ENCODE results near the gene GNAL. TPM values are rescaled to one million over a fixed set of nuclear protein-coding genes. Genes with fewer than 3 reads are reported as not detected.

Gene GNAL
- total and polyA plus RNA-seq, 5 donors, result 3.5 to 9.4 (median 7.8) TPM

GRCh38 chr18:11721720-11722119 lies 32.7 kb downstream of the GNAL start:
- DNase-seq (no peak), ATAC-seq (no peak)
- no peak overlapping the region for H3K4me3 ChIP-seq (ENCODE audit: low read length)
- no peaks in the 10 kb centered on the region for H3K4me1 ChIP-seq (ENCODE audit: control insufficient read depth, insufficient read depth, low read length)
- WGBS, result 86% methylated on average over 3 of the region's 3 CpGs
- H3K9me3 ChIP-seq (ENCODE audit: control insufficient read depth, low read length), result no peaks in the 10 kb centered on the region
- no peaks in the 10 kb centered on the region for H3K27me3 ChIP-seq (ENCODE audit: control insufficient read depth, insufficient read depth)
- no peak overlapping the region for H3K27ac ChIP-seq (ENCODE audit: low read length)
- intact Hi-C loops (cut with DNase I), result loop anchor here in 2 of 4 donors (10.0 kb wide), 1 partner anchor 67 kb away; no protein-coding TSS in a partner anchor

- no peak overlapping the region for H3K27ac ChIP-seq (ENCODE audit: low read length)
- no peak for DNase-seq
- intact Hi-C loops (cut with DNase I), result loop anchor here in 2 of 4 donors (10.0 kb wide), 1 partner anchor 70 kb away; no protein-coding TSS in a partner anchor
- H3K9me3 ChIP-seq (ENCODE audit: control insufficient read depth, low read length), result no peaks in the 10 kb centered on the region
- 89% methylated on average over 5 of the region's 5 CpGs for WGBS
- H3K27me3 ChIP-seq (ENCODE audit: control insufficient read depth, insufficient read depth), result no peaks in the 10 kb centered on the region
- ATAC-seq, result no peak
- no peak overlapping the region for H3K4me3 ChIP-seq (ENCODE audit: low read length)
- no peaks in the 10 kb centered on the region for H3K4me1 ChIP-seq (ENCODE audit: control insufficient read depth, insufficient read depth, low read length)
These were observed 35.7 kb downstream of the GNAL start for GRCh38 chr18:11724781-11725180.

- DNase-seq, result no peak
- H3K9me3 ChIP-seq (ENCODE audit: control insufficient read depth, low read length), result no peaks in the 10 kb centered on the region
- no peak for ATAC-seq
- H3K27me3 ChIP-seq (ENCODE audit: control insufficient read depth, insufficient read depth), result no peaks in the 10 kb centered on the region
- no peaks in the 10 kb centered on the region for H3K4me1 ChIP-seq (ENCODE audit: control insufficient read depth, insufficient read depth, low read length)
- intact Hi-C loops (cut with DNase I), result loop anchor here in 2 of 4 donors (10.0 kb wide), 1 partner anchor 72 kb away; no protein-coding TSS in a partner anchor
- H3K27ac ChIP-seq (ENCODE audit: low read length), result no peak overlapping the region
- WGBS, result 80% methylated on average over 2 of the region's 2 CpGs
- no peak overlapping the region for H3K4me3 ChIP-seq (ENCODE audit: low read length)
These were observed 37.5 kb downstream of the GNAL start for GRCh38 chr18:11726556-11726955.

GRCh38 chr18:11728249-11728648 lies 39.2 kb downstream of the GNAL start:
- no peak overlapping the region for H3K4me3 ChIP-seq (ENCODE audit: low read length)
- no peaks in the 10 kb centered on the region for H3K4me1 ChIP-seq (ENCODE audit: control insufficient read depth, insufficient read depth, low read length)
- intact Hi-C loops (cut with DNase I), result loop anchor here in 2 of 4 donors (10.0 kb wide), 1 partner anchor 73 kb away; no protein-coding TSS in a partner anchor
- DNase-seq (no peak), ATAC-seq (no peak)
- no peaks in the 10 kb centered on the region for H3K9me3 ChIP-seq (ENCODE audit: control insufficient read depth, low read length)
- H3K27me3 ChIP-seq (ENCODE audit: control insufficient read depth, insufficient read depth), result no peaks in the 10 kb centered on the region
- H3K27ac ChIP-seq (ENCODE audit: low read length), result no peak overlapping the region
- whole genome bisulfite sequencing, result 47% methylated on average over 1 of the region's 1 CpG

- H3K9me3 ChIP-seq (ENCODE audit: control insufficient read depth, low read length), result no peaks in the 10 kb centered on the region
- intact Hi-C loops (cut with DNase I), result loop anchor here in 2 of 4 donors (10.0 kb wide), 1 partner anchor 75 kb away; no protein-coding TSS in a partner anchor
- no peak overlapping the region for H3K27ac ChIP-seq (ENCODE audit: low read length)
- ATAC-seq, result no peak
- no peak for DNase-seq
- H3K4me1 ChIP-seq (ENCODE audit: control insufficient read depth, insufficient read depth, low read length), result no peaks in the 10 kb centered on the region
- 73% methylated on average over 6 of the region's 6 CpGs for WGBS
- H3K27me3 ChIP-seq (ENCODE audit: control insufficient read depth, insufficient read depth), result no peaks in the 10 kb centered on the region
- H3K4me3 ChIP-seq (ENCODE audit: low read length), result no peak overlapping the region
These were observed 40.5 kb downstream of the GNAL start for GRCh38 chr18:11729556-11729955.

- Histone ChIP-seq H3K27me3 (ENCODE audit: control insufficient read depth, insufficient read depth) (no peaks in the 10 kb centered on the region), H3K9me3 (ENCODE audit: control insufficient read depth, low read length) (no peaks in the 10 kb centered on the region), H3K27ac (ENCODE audit: low read length) (no peak overlapping the region), H3K4me3 (ENCODE audit: low read length) (peak overlapping the region; percentile 12), H3K4me1 (ENCODE audit: control insufficient read depth, insufficient read depth, low read length) (no peaks in the 10 kb centered on the region)
- peak; percentile 75 to 91 (median 89) for DNase-seq
- ATAC-seq, result peak; percentile 90 to 93
- intact Hi-C loops (cut with DNase I), result loop anchor here (5.0 to 10.0 kb wide), 4 partner anchors 139 to 304 kb away; no protein-coding TSS in a partner anchor
- 11% methylated on average over 17 of the region's 17 CpGs for WGBS
These were observed 44.0 kb downstream of the GNAL start for GRCh38 chr18:11733031-11733430.

GRCh38 chr18:11736656-11737055 lies 47.6 kb downstream of the GNAL start:
- intact Hi-C loops (cut with DNase I), result loop anchor here in 2 of 4 donors (10.0 kb wide), 2 partner anchors 138 to 298 kb away; no protein-coding TSS in a partner anchor
- DNase-seq (no peak), ATAC-seq (no peak)
- Histone ChIP-seq H3K27ac (ENCODE audit: low read length) (no peak overlapping the region), H3K9me3 (ENCODE audit: control insufficient read depth, low read length) (no peaks in the 10 kb centered on the region), H3K4me1 (ENCODE audit: control insufficient read depth, insufficient read depth, low read length) (no peaks in the 10 kb centered on the region), H3K4me3 (ENCODE audit: low read length) (no peak overlapping the region), H3K27me3 (ENCODE audit: control insufficient read depth, insufficient read depth) (no peaks in the 10 kb centered on the region)
- WGBS, result 68% methylated on average over 1 of the region's 1 CpG

- intact Hi-C loops (cut with DNase I), result loop anchor here in 2 of 4 donors (10.0 kb wide), 2 partner anchors 135 to 295 kb away; no protein-coding TSS in a partner anchor
- H3K27me3 ChIP-seq (ENCODE audit: control insufficient read depth, insufficient read depth), result no peaks in the 10 kb centered on the region
- no peaks in the 10 kb centered on the region for H3K9me3 ChIP-seq (ENCODE audit: control insufficient read depth, low read length)
- WGBS, result 43% methylated on average over 7 of the region's 7 CpGs
- no peak overlapping the region for H3K27ac ChIP-seq (ENCODE audit: low read length)
- H3K4me1 ChIP-seq (ENCODE audit: control insufficient read depth, insufficient read depth, low read length), result no peaks in the 10 kb centered on the region
- no peak overlapping the region for H3K4me3 ChIP-seq (ENCODE audit: low read length)
- ATAC-seq (no peak), DNase-seq (no peak)
These were observed 50.8 kb downstream of the GNAL start for GRCh38 chr18:11739893-11740292.

GRCh38 chr18:11740461-11740860 lies 51.4 kb downstream of the GNAL start:
- WGBS, result 76% methylated on average over 2 of the region's 2 CpGs
- ATAC-seq (no peak), DNase-seq (no peak)
- H3K9me3 ChIP-seq (ENCODE audit: control insufficient read depth, low read length), result no peaks in the 10 kb centered on the region
- intact Hi-C loops (cut with DNase I), result no loop called here
- H3K4me1 ChIP-seq (ENCODE audit: control insufficient read depth, insufficient read depth, low read length), result no peaks in the 10 kb centered on the region
- no peak overlapping the region for H3K27ac ChIP-seq (ENCODE audit: low read length)
- H3K27me3 ChIP-seq (ENCODE audit: control insufficient read depth, insufficient read depth), result no peaks in the 10 kb centered on the region
- H3K4me3 ChIP-seq (ENCODE audit: low read length), result no peak overlapping the region

GRCh38 chr18:11741505-11742145 lies 52.6 kb downstream of the GNAL start:
- intact Hi-C loops (cut with DNase I), result no loop called here
- no peak overlapping the region for H3K27ac ChIP-seq (ENCODE audit: low read length)
- no peak overlapping the region for H3K4me3 ChIP-seq (ENCODE audit: low read length)
- H3K4me1 ChIP-seq (ENCODE audit: control insufficient read depth, insufficient read depth, low read length), result no peaks in the 10 kb centered on the region
- no peak for ATAC-seq
- no peaks in the 10 kb centered on the region for H3K27me3 ChIP-seq (ENCODE audit: control insufficient read depth, insufficient read depth)
- H3K9me3 ChIP-seq (ENCODE audit: control insufficient read depth, low read length), result no peaks in the 10 kb centered on the region
- no peak for DNase-seq
- whole genome bisulfite sequencing, result 75% methylated on average over 5 of the region's 5 CpGs

GRCh38 chr18:11745521-11745920 lies 56.5 kb downstream of the GNAL start:
- Histone ChIP-seq H3K4me3 (ENCODE audit: low read length) (no peak overlapping the region), H3K9me3 (ENCODE audit: control insufficient read depth, low read length) (no peaks in the 10 kb centered on the region), H3K27ac (ENCODE audit: low read length) (no peak overlapping the region), H3K4me1 (ENCODE audit: control insufficient read depth, insufficient read depth, low read length) (no peaks in the 10 kb centered on the region), H3K27me3 (ENCODE audit: control insufficient read depth, insufficient read depth) (no peaks in the 10 kb centered on the region)
- no peak for ATAC-seq
- 89% methylated on average over 9 of the region's 9 CpGs for WGBS
- intact Hi-C loops (cut with DNase I), result no loop called here
- no peak for DNase-seq

Data from right cardiac atrium (tissue), 5 donors.